Gastrocnemius medialis (tissue), 4 donors: Measurements from ENCODE around the gene MYO3B.

Experiments
- POLR2A ChIP-seq, 2 donors: fragments of 450-650 bp; IDR thresholded peaks; one replicate each; pipeline ENCODE4 v1.6.1; 2017; ENCODE audit warnings: antibody characterized with exemption in 2 of 2, mild to moderate bottlenecking in 2 of 2, moderate library complexity in 2 of 2
- TF ChIP-seq, protein P1 (sequence below), 5 experiments: fragments of 450-650 bp in 3 of 5; fragments of 200-600 bp in 2 of 5; sonication (generic) in 2 of 5; IDR thresholded peaks in 4 of 5; conservative IDR thresholded peaks in 1 of 5; 1 replicate in 4 of 5; 2 replicates in 1 of 5; pipeline ENCODE4 v1.5.1; 2016 to 2019; ENCODE audit warnings: antibody characterized with exemption in 5 of 5, mild to moderate bottlenecking in 3 of 5, moderate library complexity in 3 of 5

- TF ChIP-seq POLR2A (IDR thresholded peaks at IDR 0.05), result no peak
- TF ChIP-seq, protein P1, sequence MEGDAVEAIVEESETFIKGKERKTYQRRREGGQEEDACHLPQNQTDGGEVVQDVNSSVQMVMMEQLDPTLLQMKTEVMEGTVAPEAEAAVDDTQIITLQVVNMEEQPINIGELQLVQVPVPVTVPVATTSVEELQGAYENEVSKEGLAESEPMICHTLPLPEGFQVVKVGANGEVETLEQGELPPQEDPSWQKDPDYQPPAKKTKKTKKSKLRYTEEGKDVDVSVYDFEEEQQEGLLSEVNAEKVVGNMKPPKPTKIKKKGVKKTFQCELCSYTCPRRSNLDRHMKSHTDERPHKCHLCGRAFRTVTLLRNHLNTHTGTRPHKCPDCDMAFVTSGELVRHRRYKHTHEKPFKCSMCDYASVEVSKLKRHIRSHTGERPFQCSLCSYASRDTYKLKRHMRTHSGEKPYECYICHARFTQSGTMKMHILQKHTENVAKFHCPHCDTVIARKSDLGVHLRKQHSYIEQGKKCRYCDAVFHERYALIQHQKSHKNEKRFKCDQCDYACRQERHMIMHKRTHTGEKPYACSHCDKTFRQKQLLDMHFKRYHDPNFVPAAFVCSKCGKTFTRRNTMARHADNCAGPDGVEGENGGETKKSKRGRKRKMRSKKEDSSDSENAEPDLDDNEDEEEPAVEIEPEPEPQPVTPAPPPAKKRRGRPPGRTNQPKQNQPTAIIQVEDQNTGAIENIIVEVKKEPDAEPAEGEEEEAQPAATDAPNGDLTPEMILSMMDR (IDR thresholded peaks at IDR 0.05 in 4 of 5, conservative IDR thresholded peaks at IDR 0.05 in 1 of 5), result no peak
These were observed 469.9 kb downstream of the MYO3B start for GRCh38 chr2:170647741-170648436.
